ENCODE data around the gene RNU1-1.
"Not testable (repeated sequence)": the region's sequence is repeated elsewhere in the genome, so short reads cannot be mapped to it uniquely, and the experiment has no call there.

Gene RNU1-1

GRCh38 chr1:16486316-16486715 lies 27.8 kb downstream of the RNU1-1 start:
- not testable (repeated sequence) for H2AK5ac ChIP-seq (ENCODE audit: low read length, severe bottlenecking); H3K4me3 ChIP-seq (ENCODE audit: insufficient read depth in 1 of 2, low read depth in 1 of 2, low read length in 2 of 2); H2BK120ac ChIP-seq (ENCODE audit: low read depth, low read length); H3K18ac ChIP-seq (ENCODE audit: low read depth in 1 of 2, low read length in 2 of 2); H3K23ac ChIP-seq (ENCODE audit: low read length in 2 of 2); H4K8ac ChIP-seq (ENCODE audit: low read length); H2BK12ac ChIP-seq (ENCODE audit: low read length in 2 of 2); H3K14ac ChIP-seq (ENCODE audit: low read length in 2 of 2); H4K91ac ChIP-seq (ENCODE audit: low read length); DNase-seq; H2AFZ ChIP-seq (ENCODE audit: low read depth, low read length); H3K9ac ChIP-seq (ENCODE audit: low read length); H3K4me1 ChIP-seq (ENCODE audit: control insufficient read depth, insufficient read depth, low read depth, low read length); H3K27me3 ChIP-seq (ENCODE audit: control insufficient read depth in 1 of 2, insufficient read depth in 1 of 2, low read length in 2 of 2); H2BK15ac ChIP-seq (ENCODE audit: low read depth, poor library complexity, severe bottlenecking); H2BK5ac ChIP-seq (ENCODE audit: low read depth, low read length, poor library complexity, severe bottlenecking); H3K4me2 ChIP-seq (ENCODE audit: low read length, poor library complexity, severe bottlenecking); H3K27ac ChIP-seq (ENCODE audit: low read length, poor library complexity, severe bottlenecking); H3K4ac ChIP-seq (ENCODE audit: low read depth in 1 of 2, low read length in 2 of 2); H3K9me3 ChIP-seq (ENCODE audit: control insufficient read depth, low read length)
- WGBS, result 95% methylated on average over 8 of the region's 8 CpGs
- peaks cover 16% of the 10 kb centered on the region for H3K79me1 ChIP-seq (replicated peaks; ENCODE audit: low read length, poor library complexity, severe bottlenecking)
- H3K36me3 ChIP-seq (ENCODE audit: control insufficient read depth in 1 of 2, insufficient read depth in 2 of 2, low read depth in 1 of 2, low read length in 2 of 2), result peaks cover 40 to 74% of the 10 kb centered on the region in 2 experiments

GRCh38 chr1:16484931-16485330 lies 29.2 kb downstream of the RNU1-1 start:
- no peak overlapping the region for H2AFZ ChIP-seq (ENCODE audit: low read depth, low read length)
- no peak overlapping the region for H3K18ac ChIP-seq (ENCODE audit: low read depth in 1 of 2, low read length in 2 of 2)
- no peaks in the 10 kb centered on the region for H3K9me3 ChIP-seq (ENCODE audit: control insufficient read depth, low read length)
- no peak overlapping the region for H3K4ac ChIP-seq (ENCODE audit: low read depth in 1 of 2, low read length in 2 of 2)
- H2BK12ac ChIP-seq (ENCODE audit: low read length in 2 of 2), result no peak overlapping the region
- peaks cover 16% of the 10 kb centered on the region for H3K79me1 ChIP-seq (replicated peaks; ENCODE audit: low read length, poor library complexity, severe bottlenecking)
- no peak overlapping the region for H2AK5ac ChIP-seq (ENCODE audit: low read length, severe bottlenecking)
- no peak for DNase-seq
- no peak overlapping the region for H3K9ac ChIP-seq (ENCODE audit: low read length)
- H3K36me3 ChIP-seq (ENCODE audit: control insufficient read depth in 1 of 2, insufficient read depth in 2 of 2, low read depth in 1 of 2, low read length in 2 of 2), result peaks cover 51 to 72% of the 10 kb centered on the region in 2 experiments
- no peak overlapping the region for H2BK120ac ChIP-seq (ENCODE audit: low read depth, low read length)
- no peak overlapping the region for H3K14ac ChIP-seq (ENCODE audit: low read length in 2 of 2)
- 97% methylated on average over 6 of the region's 6 CpGs for WGBS
- no peaks in the 10 kb centered on the region for H3K4me1 ChIP-seq (ENCODE audit: control insufficient read depth, insufficient read depth, low read depth, low read length)
- no peak overlapping the region for H2BK5ac ChIP-seq (ENCODE audit: low read depth, low read length, poor library complexity, severe bottlenecking)
- no peak overlapping the region for H3K4me2 ChIP-seq (ENCODE audit: low read length, poor library complexity, severe bottlenecking)
- H3K4me3 ChIP-seq (ENCODE audit: insufficient read depth in 1 of 2, low read depth in 1 of 2, low read length in 2 of 2), result no peak overlapping the region
- no peak overlapping the region for H3K23ac ChIP-seq (ENCODE audit: low read length in 2 of 2)
- no peaks in the 10 kb centered on the region for H3K27me3 ChIP-seq (ENCODE audit: control insufficient read depth in 1 of 2, insufficient read depth in 1 of 2, low read length in 2 of 2)
- no peak overlapping the region for H3K27ac ChIP-seq (ENCODE audit: low read length, poor library complexity, severe bottlenecking)
- H2BK15ac ChIP-seq (ENCODE audit: low read depth, poor library complexity, severe bottlenecking), result no peak overlapping the region
- no peak overlapping the region for H4K8ac ChIP-seq (ENCODE audit: low read length)
- H4K91ac ChIP-seq (ENCODE audit: low read length), result no peak overlapping the region

GRCh38 chr1:16484501-16484835 lies 29.6 kb downstream of the RNU1-1 start:
- H3K4me1 ChIP-seq (ENCODE audit: control insufficient read depth, insufficient read depth, low read depth, low read length), result no peaks in the 10 kb centered on the region
- 97% methylated on average over 8 of the region's 8 CpGs for WGBS

GRCh38 chr1:16483639-16484500 lies 30.2 kb downstream of the RNU1-1 start:
- WGBS, result 95% methylated on average over 41 of the region's 45 CpGs
- H3K27ac ChIP-seq (ENCODE audit: low read length, poor library complexity, severe bottlenecking); H3K14ac ChIP-seq (ENCODE audit: low read length in 2 of 2); H2AFZ ChIP-seq (ENCODE audit: low read depth, low read length); H3K4ac ChIP-seq (ENCODE audit: low read depth in 1 of 2, low read length in 2 of 2); H3K4me3 ChIP-seq (ENCODE audit: insufficient read depth in 1 of 2, low read depth in 1 of 2, low read length in 2 of 2); H2BK5ac ChIP-seq (ENCODE audit: low read depth, low read length, poor library complexity, severe bottlenecking); H3K4me1 ChIP-seq (ENCODE audit: control insufficient read depth, insufficient read depth, low read depth, low read length); H3K9me3 ChIP-seq (ENCODE audit: control insufficient read depth, low read length); H2BK12ac ChIP-seq (ENCODE audit: low read length in 2 of 2); H2BK120ac ChIP-seq (ENCODE audit: low read depth, low read length); H3K9ac ChIP-seq (ENCODE audit: low read length); H2AK5ac ChIP-seq (ENCODE audit: low read length, severe bottlenecking); H2BK15ac ChIP-seq (ENCODE audit: low read depth, poor library complexity, severe bottlenecking); H3K23ac ChIP-seq (ENCODE audit: low read length in 2 of 2); H3K4me2 ChIP-seq (ENCODE audit: low read length, poor library complexity, severe bottlenecking); H4K8ac ChIP-seq (ENCODE audit: low read length); H3K18ac ChIP-seq (ENCODE audit: low read depth in 1 of 2, low read length in 2 of 2); H4K91ac ChIP-seq (ENCODE audit: low read length); H3K27me3 ChIP-seq (ENCODE audit: control insufficient read depth in 1 of 2, insufficient read depth in 1 of 2, low read length in 2 of 2); DNase-seq: not testable (repeated sequence)
- peaks cover 45 to 70% of the 10 kb centered on the region in 2 experiments for H3K36me3 ChIP-seq (ENCODE audit: control insufficient read depth in 1 of 2, insufficient read depth in 2 of 2, low read depth in 1 of 2, low read length in 2 of 2)
- peaks cover 16% of the 10 kb centered on the region for H3K79me1 ChIP-seq (replicated peaks; ENCODE audit: low read length, poor library complexity, severe bottlenecking)

More at GRCh38 chr1:16484501-16484835, 29.6 kb downstream of the RNU1-1 start:
- no peak for DNase-seq
- Histone ChIP-seq H2AFZ (ENCODE audit: low read depth, low read length) (no peak overlapping the region), H4K8ac (ENCODE audit: low read length) (no peak overlapping the region), H2AK5ac (ENCODE audit: low read length, severe bottlenecking) (no peak overlapping the region), H3K79me1 (replicated peaks; ENCODE audit: low read length, poor library complexity, severe bottlenecking) (peaks cover 16% of the 10 kb centered on the region), H3K4ac (ENCODE audit: low read depth in 1 of 2, low read length in 2 of 2) (no peak overlapping the region), H3K4me3 (ENCODE audit: insufficient read depth in 1 of 2, low read depth in 1 of 2, low read length in 2 of 2) (no peak overlapping the region), H3K14ac (ENCODE audit: low read length in 2 of 2) (no peak overlapping the region), H3K18ac (ENCODE audit: low read depth in 1 of 2, low read length in 2 of 2) (no peak overlapping the region), H4K91ac (ENCODE audit: low read length) (no peak overlapping the region), H3K9ac (ENCODE audit: low read length) (no peak overlapping the region), H3K4me2 (ENCODE audit: low read length, poor library complexity, severe bottlenecking) (no peak overlapping the region), H3K36me3 (ENCODE audit: control insufficient read depth in 1 of 2, insufficient read depth in 2 of 2, low read depth in 1 of 2, low read length in 2 of 2) (peaks cover 48 to 72% of the 10 kb centered on the region in 2 experiments), H3K23ac (ENCODE audit: low read length in 2 of 2) (no peak overlapping the region), H2BK15ac (ENCODE audit: low read depth, poor library complexity, severe bottlenecking) (no peak overlapping the region), H2BK12ac (ENCODE audit: low read length in 2 of 2) (no peak overlapping the region), H3K9me3 (ENCODE audit: control insufficient read depth, low read length) (no peaks in the 10 kb centered on the region), H3K27ac (ENCODE audit: low read length, poor library complexity, severe bottlenecking) (no peak overlapping the region), H2BK120ac (ENCODE audit: low read depth, low read length) (no peak overlapping the region), H3K27me3 (ENCODE audit: control insufficient read depth in 1 of 2, insufficient read depth in 1 of 2, low read length in 2 of 2) (no peaks in the 10 kb centered on the region), H2BK5ac (ENCODE audit: low read depth, low read length, poor library complexity, severe bottlenecking) (no peak overlapping the region)

Measured in mesenchymal stem cell (in vitro differentiated cells and primary cell).